Thymus (tissue), 11 donors: Measurements from ENCODE around the gene CREB5. TPM values are rescaled to one million over a fixed set of nuclear protein-coding genes. Genes with fewer than 3 reads are reported as not detected.
"Not testable (repeated sequence)": the region's sequence is repeated elsewhere in the genome, so short reads cannot be mapped to it uniquely, and the experiment has no call there.

ENCODE experiments used
- DNase-seq, 9 donors: peaks; one replicate each; pipeline ENCODE4 v3.0.0-alpha.2; 2013; ENCODE audit warnings: low spot score in 9 of 9, low read depth in 6 of 9, missing footprints in 1 of 9
- H3K27ac ChIP-seq, 2 donors: one replicate each; pipeline ENCODE4 v1.5.1; 2013; ENCODE audit warnings: control low read depth in 1 of 2, low read depth in 1 of 2, low read length in 1 of 2, mild to moderate bottlenecking in 1 of 2, moderate library complexity in 1 of 2
- H3K27me3 ChIP-seq, 2 donors: one replicate each; pipeline ENCODE4 v1.5.1; 2013; ENCODE audit warnings: low read length in 1 of 2; ENCODE audit not compliant: control insufficient read depth in 2 of 2, insufficient read depth in 1 of 2
- H3K36me3 ChIP-seq, 2 donors: one replicate each; pipeline ENCODE4 v1.5.1; 2013; ENCODE audit warnings: low read length in 1 of 2, mild to moderate bottlenecking in 1 of 2, moderate library complexity in 1 of 2; ENCODE audit not compliant: control insufficient read depth in 2 of 2, insufficient read depth in 2 of 2
- H3K4me1 ChIP-seq, 2 donors: one replicate each; pipeline ENCODE4 v1.5.1; 2013; ENCODE audit warnings: low read length in 2 of 2; ENCODE audit not compliant: control insufficient read depth in 2 of 2, insufficient read depth in 2 of 2
- H3K4me3 ChIP-seq, 2 donors: one replicate each; pipeline ENCODE4 v1.5.1; 2013; ENCODE audit warnings: low read length in 2 of 2, control low read depth in 1 of 2, mild to moderate bottlenecking in 1 of 2
- H3K9me3 ChIP-seq, 2 donors: one replicate each; pipeline ENCODE4 v1.5.1; 2013; ENCODE audit warnings: low read length in 1 of 2, mild to moderate bottlenecking in 1 of 2; ENCODE audit not compliant: control insufficient read depth in 2 of 2, insufficient read depth in 1 of 2
- WGBS: extraction: QIAGEN DNeasy Blood & Tissue Kit; methylation state at CpG from one replicate; pipeline ENCODE4 v1.1.7; 2013; 5-methylcytosine and 5-hydroxymethylcytosine counted together
- polyA plus RNA-seq: library from polyadenylated mRNA; stranded (reverse); fragments of 200-250 nt; gene quantifications from one replicate; pipeline ENCODE4 v1.2.3, GENCODE V29; 2013
- total RNA-seq: library from RNA; stranded (reverse); fragments of 120-200 nt; gene quantifications from one replicate; pipeline ENCODE4 v1.2.4, GENCODE V29; 2013
- donor health status: healthy.

CREB5 gene
- total and polyA plus RNA-seq, 2 donors, result 1.1 to 5.4 TPM

GRCh38 chr7:28818996-28819395 lies 406.7 kb downstream of the CREB5 start:
- no peak for DNase-seq
- Histone ChIP-seq H3K4me1 (no peaks in the 10 kb centered on the region), H3K4me3 (no peak overlapping the region), H3K27me3 (no peaks in the 10 kb centered on the region), H3K9me3 (no peaks in the 10 kb centered on the region), H3K27ac (no peak overlapping the region), H3K36me3 (no peaks in the 10 kb centered on the region)
- 94% methylated on average over 5 of the region's 5 CpGs for WGBS

- no peak for DNase-seq
- WGBS, result 96% methylated on average over 3 of the region's 3 CpGs
- H3K27ac ChIP-seq, result no peak overlapping the region
- no peak overlapping the region for H3K4me3 ChIP-seq
- H3K27me3 ChIP-seq, result no peaks in the 10 kb centered on the region
- no peaks in the 10 kb centered on the region for H3K4me1 ChIP-seq
- no peaks in the 10 kb centered on the region for H3K36me3 ChIP-seq
- H3K9me3 ChIP-seq, result no peaks in the 10 kb centered on the region
Measured at GRCh38 chr7:28823582-28823981, 411.3 kb downstream of the CREB5 start.

- H3K27me3 ChIP-seq, H3K9me3 ChIP-seq, H3K27ac ChIP-seq, H3K36me3 ChIP-seq, H3K4me1 ChIP-seq, DNase-seq, H3K4me3 ChIP-seq: not testable (repeated sequence)
- 94% methylated on average over 8 of the region's 8 CpGs for WGBS
Measured at GRCh38 chr7:28825817-28826448, 413.6 kb downstream of the CREB5 start.

- Histone ChIP-seq H3K27me3 (no peaks in the 10 kb centered on the region), H3K4me1 (no peaks in the 10 kb centered on the region), H3K36me3 (no peaks in the 10 kb centered on the region), H3K4me3 (no peak overlapping the region), H3K9me3 (no peaks in the 10 kb centered on the region), H3K27ac (no peak overlapping the region)
- WGBS, result 46% methylated on average over 1 of the region's 1 CpG
- no peak for DNase-seq
Measured at GRCh38 chr7:28830846-28831245, 418.5 kb downstream of the CREB5 start.

- DNase-seq, result no peak
- H3K4me3 ChIP-seq, result no peak overlapping the region
- H3K27me3 ChIP-seq, result no peaks in the 10 kb centered on the region
- no peaks in the 10 kb centered on the region for H3K4me1 ChIP-seq
- H3K9me3 ChIP-seq, result no peaks in the 10 kb centered on the region
- no peaks in the 10 kb centered on the region for H3K36me3 ChIP-seq
- H3K27ac ChIP-seq, result no peak overlapping the region
- 95% methylated on average over 3 of the region's 3 CpGs for WGBS
Measured at GRCh38 chr7:28832669-28833068, 420.4 kb downstream of the CREB5 start.

GRCh38 chr7:28835800-28836199 lies 423.5 kb downstream of the CREB5 start:
- H3K27ac ChIP-seq, result no peak overlapping the region
- no peak for DNase-seq

GRCh38 chr7:28836716-28837115 lies 424.4 kb downstream of the CREB5 start:
- no peaks in the 10 kb centered on the region for H3K4me1 ChIP-seq
- H3K27me3 ChIP-seq, result no peaks in the 10 kb centered on the region
- no peaks in the 10 kb centered on the region for H3K36me3 ChIP-seq
- H3K9me3 ChIP-seq, result no peaks in the 10 kb centered on the region
- DNase-seq, result no peak
- H3K27ac ChIP-seq, result no peak overlapping the region
- 96% methylated on average over 3 of the region's 3 CpGs for WGBS
- H3K4me3 ChIP-seq, result no peak overlapping the region

More at GRCh38 chr7:28835800-28836199, 423.5 kb downstream of the CREB5 start:
- no peaks in the 10 kb centered on the region for H3K27me3 ChIP-seq
- H3K4me1 ChIP-seq, result no peaks in the 10 kb centered on the region
- H3K36me3 ChIP-seq, result no peaks in the 10 kb centered on the region
- no peaks in the 10 kb centered on the region for H3K9me3 ChIP-seq
- H3K4me3 ChIP-seq, result no peak overlapping the region

- Histone ChIP-seq H3K27ac (no peak overlapping the region), H3K9me3 (no peaks in the 10 kb centered on the region), H3K4me1 (no peaks in the 10 kb centered on the region), H3K4me3 (no peak overlapping the region), H3K27me3 (no peaks in the 10 kb centered on the region), H3K36me3 (no peaks in the 10 kb centered on the region)
- 100% methylated on average over 1 of the region's 1 CpG for WGBS
- DNase-seq, result no peak
Measured at GRCh38 chr7:28837216-28837615, 424.9 kb downstream of the CREB5 start.

- Histone ChIP-seq H3K4me3 (no peak overlapping the region), H3K27me3 (no peaks in the 10 kb centered on the region), H3K9me3 (no peaks in the 10 kb centered on the region), H3K27ac (no peak overlapping the region), H3K4me1 (no peaks in the 10 kb centered on the region), H3K36me3 (no peaks in the 10 kb centered on the region)
- no peak for DNase-seq
- WGBS, result 91% methylated on average over 3 of the region's 3 CpGs
Measured at GRCh38 chr7:28840592-28840995, 428.3 kb downstream of the CREB5 start.

- no peaks in the 10 kb centered on the region for H3K9me3 ChIP-seq
- DNase-seq, result no peak
- H3K36me3 ChIP-seq, result no peaks in the 10 kb centered on the region
- no peaks in the 10 kb centered on the region for H3K4me1 ChIP-seq
- H3K27me3 ChIP-seq, result no peaks in the 10 kb centered on the region
- H3K4me3 ChIP-seq, result no peak overlapping the region
- H3K27ac ChIP-seq, result no peak overlapping the region
Measured at GRCh38 chr7:28841766-28842165, 429.4 kb downstream of the CREB5 start.
